Measurements from ENCODE around the gene CALM1. TPM values are rescaled to one million over a fixed set of nuclear protein-coding genes. Genes with fewer than 3 reads are reported as not detected.

Gene CALM1
- total and polyA plus RNA-seq, 2 donors from 2014 or later, result 328 to 469 TPM

DNA sequence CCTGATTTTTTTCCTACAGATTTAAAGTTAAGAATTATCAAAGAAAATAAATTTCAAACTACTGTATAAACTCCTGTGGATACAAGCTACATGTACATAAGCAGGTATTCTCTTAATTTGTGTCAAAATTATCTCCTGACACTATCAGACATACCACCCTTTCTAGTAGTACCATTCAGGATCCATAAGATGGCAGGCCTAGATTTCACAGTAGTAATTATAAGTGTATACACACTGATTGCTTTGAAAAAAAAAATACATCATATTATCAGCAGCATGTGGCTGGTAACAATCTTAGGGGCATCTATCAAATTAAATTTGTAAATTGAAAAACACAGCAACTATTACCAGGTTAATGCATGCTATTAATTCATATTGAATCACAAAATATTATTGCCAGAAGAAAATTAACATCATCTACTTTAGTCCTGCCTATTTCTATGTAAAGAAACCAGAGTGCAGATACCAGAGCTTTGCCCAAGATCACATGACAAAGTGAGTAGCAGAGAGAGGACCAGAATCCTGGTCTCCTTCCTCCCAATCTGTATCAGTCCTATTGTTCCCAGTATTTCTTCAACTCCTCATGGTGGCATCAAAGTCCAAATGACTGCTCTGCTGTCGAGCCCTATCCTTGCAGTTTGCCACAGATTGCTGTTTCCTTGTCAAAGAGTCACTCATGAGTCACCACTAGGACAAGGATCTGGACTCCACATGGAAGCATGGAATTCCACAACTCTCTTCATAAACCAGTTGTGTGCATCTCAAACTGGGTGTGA lies 27.7 kb upstream of the CALM1 start:
- no peak overlapping the region for H3K9ac ChIP-seq (ENCODE audit: low read length in 3 of 3)
- no peak overlapping the region for H3K27ac ChIP-seq (ENCODE audit: low read depth in 2 of 2, low read length in 2 of 2)
- H3K27me3 ChIP-seq (ENCODE audit: control insufficient read depth, insufficient read depth, low read length), result no peaks in the 10 kb centered on the region
- FAIRE-seq (no peak), DNase-seq (no peak)
- H3K9me3 ChIP-seq (ENCODE audit: control insufficient read depth in 2 of 3, insufficient read depth in 1 of 3, low read length in 3 of 3), result no peaks in the 10 kb centered on the region
- H3K4me1 ChIP-seq (ENCODE audit: control insufficient read depth in 2 of 3, insufficient read depth in 2 of 3, low read depth in 1 of 3, low read length in 3 of 3), result no peaks in the 10 kb centered on the region
- intact Hi-C loops (cut with DNase I), result no loop called here
- no peak overlapping the region for H3K4me3 ChIP-seq (ENCODE audit: low read length in 3 of 3)
- TF ChIP-seq, protein P1, sequence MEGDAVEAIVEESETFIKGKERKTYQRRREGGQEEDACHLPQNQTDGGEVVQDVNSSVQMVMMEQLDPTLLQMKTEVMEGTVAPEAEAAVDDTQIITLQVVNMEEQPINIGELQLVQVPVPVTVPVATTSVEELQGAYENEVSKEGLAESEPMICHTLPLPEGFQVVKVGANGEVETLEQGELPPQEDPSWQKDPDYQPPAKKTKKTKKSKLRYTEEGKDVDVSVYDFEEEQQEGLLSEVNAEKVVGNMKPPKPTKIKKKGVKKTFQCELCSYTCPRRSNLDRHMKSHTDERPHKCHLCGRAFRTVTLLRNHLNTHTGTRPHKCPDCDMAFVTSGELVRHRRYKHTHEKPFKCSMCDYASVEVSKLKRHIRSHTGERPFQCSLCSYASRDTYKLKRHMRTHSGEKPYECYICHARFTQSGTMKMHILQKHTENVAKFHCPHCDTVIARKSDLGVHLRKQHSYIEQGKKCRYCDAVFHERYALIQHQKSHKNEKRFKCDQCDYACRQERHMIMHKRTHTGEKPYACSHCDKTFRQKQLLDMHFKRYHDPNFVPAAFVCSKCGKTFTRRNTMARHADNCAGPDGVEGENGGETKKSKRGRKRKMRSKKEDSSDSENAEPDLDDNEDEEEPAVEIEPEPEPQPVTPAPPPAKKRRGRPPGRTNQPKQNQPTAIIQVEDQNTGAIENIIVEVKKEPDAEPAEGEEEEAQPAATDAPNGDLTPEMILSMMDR (IDR thresholded peaks at IDR 0.05; ENCODE audit: borderline replicate concordance, extremely low read depth, insufficient read depth), result no peak
- no peaks in the 10 kb centered on the region for H3K36me3 ChIP-seq (ENCODE audit: control insufficient read depth in 2 of 3, insufficient read depth in 3 of 3, low read length in 3 of 3)

GRCh38 chr14:90373887-90374286 lies 22.9 kb upstream of the CALM1 start:
- H3K9me3 ChIP-seq (ENCODE audit: control insufficient read depth in 2 of 3, insufficient read depth in 1 of 3, low read length in 3 of 3), result no peaks in the 10 kb centered on the region
- intact Hi-C loops (cut with DNase I), result no loop called here
- H3K9ac ChIP-seq (ENCODE audit: low read length in 3 of 3), result no peak overlapping the region
- H3K4me1 ChIP-seq (ENCODE audit: control insufficient read depth in 2 of 3, insufficient read depth in 2 of 3, low read depth in 1 of 3, low read length in 3 of 3), result no peaks in the 10 kb centered on the region
- no peak overlapping the region for H3K27ac ChIP-seq (ENCODE audit: low read depth in 2 of 2, low read length in 2 of 2)
- FAIRE-seq (no peak), DNase-seq (no peak)
- no peak overlapping the region for H3K4me3 ChIP-seq (ENCODE audit: low read length in 3 of 3)
- TF ChIP-seq, protein P1 (IDR thresholded peaks at IDR 0.05; ENCODE audit: borderline replicate concordance, extremely low read depth, insufficient read depth), result no peak
- no peaks in the 10 kb centered on the region for H3K36me3 ChIP-seq (ENCODE audit: control insufficient read depth in 2 of 3, insufficient read depth in 3 of 3, low read length in 3 of 3)
- H3K27me3 ChIP-seq (ENCODE audit: control insufficient read depth, insufficient read depth, low read length), result no peaks in the 10 kb centered on the region

DNA sequence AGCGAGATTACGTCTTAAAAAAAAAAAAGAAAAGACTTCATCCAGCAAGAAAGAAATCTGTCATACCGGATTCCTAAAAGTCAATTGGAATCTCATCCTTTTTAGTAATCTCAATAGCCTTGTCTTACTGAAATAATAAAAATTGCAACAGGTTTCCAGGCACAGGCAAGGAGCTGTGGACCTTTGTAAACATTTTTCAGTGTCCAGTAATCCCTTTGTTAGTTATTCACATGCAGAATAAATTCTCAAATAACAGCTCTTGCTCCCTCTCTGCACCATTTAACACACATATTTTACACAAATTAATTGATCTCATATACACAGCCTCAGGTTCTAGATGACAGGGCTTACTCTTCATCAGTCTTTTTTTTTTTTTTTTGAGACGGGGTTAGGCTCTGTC lies 22.0 kb upstream of the CALM1 start:
- intact Hi-C loops (cut with DNase I), result no loop called here

More for the DNA sequence above, 22.0 kb upstream of the CALM1 start:
- Histone ChIP-seq H3K4me3 (ENCODE audit: low read length in 3 of 3) (no peak overlapping the region), H3K4me1 (ENCODE audit: control insufficient read depth in 2 of 3, insufficient read depth in 2 of 3, low read depth in 1 of 3, low read length in 3 of 3) (no peaks in the 10 kb centered on the region), H3K27ac (ENCODE audit: low read depth in 2 of 2, low read length in 2 of 2) (no peak overlapping the region), H3K36me3 (ENCODE audit: control insufficient read depth in 2 of 3, insufficient read depth in 3 of 3, low read length in 3 of 3) (no peaks in the 10 kb centered on the region), H3K9ac (ENCODE audit: low read length in 3 of 3) (no peak overlapping the region), H3K27me3 (ENCODE audit: control insufficient read depth, insufficient read depth, low read length) (no peaks in the 10 kb centered on the region), H3K9me3 (ENCODE audit: control insufficient read depth in 2 of 3, insufficient read depth in 1 of 3, low read length in 3 of 3) (no peaks in the 10 kb centered on the region)
- no peak for DNase-seq
- no peak for FAIRE-seq
- TF ChIP-seq, protein P1 (IDR thresholded peaks at IDR 0.05; ENCODE audit: borderline replicate concordance, extremely low read depth, insufficient read depth), result no peak
